Measurements from ENCODE around the gene NKX2-3. TPM values are rescaled to one million over a fixed set of nuclear protein-coding genes. Genes with fewer than 3 reads are reported as not detected.

NKX2-3 gene
- total and polyA plus RNA-seq, 2 of the 8 experiments (the other 6 are each of a cell fraction or from before 2014, with no cell fraction given): not detected

DNA sequence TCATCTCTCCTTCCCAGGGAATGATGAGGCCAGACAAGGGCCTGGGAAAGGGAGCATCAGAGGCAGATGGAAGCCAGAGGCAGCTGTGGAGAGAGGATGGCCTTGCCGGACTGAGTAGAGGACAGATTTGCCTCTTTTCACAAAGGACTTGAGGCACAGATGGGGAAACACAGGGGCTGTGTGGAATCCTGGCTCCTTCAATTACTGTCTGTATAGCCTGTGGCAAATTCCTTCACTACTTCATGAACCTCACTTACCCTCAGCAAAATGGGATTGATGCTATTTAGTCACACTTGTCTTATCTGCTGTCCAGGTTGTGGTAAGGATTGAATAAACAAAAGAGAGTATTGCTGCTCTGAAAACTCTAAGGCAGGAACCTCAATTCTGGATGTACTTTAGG is 47.2 kb downstream of the NKX2-3 start:
- H2BK12ac ChIP-seq (ENCODE audit: low read depth, low read length): no peak overlapping the region
- H3K4ac ChIP-seq (replicated peaks; ENCODE audit: insufficient read length, low read depth, low read length): no peak overlapping the region
- H2BK5ac ChIP-seq (ENCODE audit: low read depth, low read length): no peak overlapping the region
- FAIRE-seq (no peak), DNase-seq (ENCODE audit: low read depth in 1 of 2, low spot score in 2 of 2) (no peak)
- H3K79me2 ChIP-seq (ENCODE audit: control insufficient read depth in 1 of 2, insufficient read depth in 2 of 2, low read length in 2 of 2): no peaks in the 10 kb centered on the region
- no peak overlapping the region for H4K91ac ChIP-seq (replicated peaks; ENCODE audit: insufficient read length, low read length)
- no peak overlapping the region for H4K8ac ChIP-seq (ENCODE audit: extremely low read depth, insufficient read depth, low read length)
- H3K9ac ChIP-seq (replicated peaks in 1 of 4; ENCODE audit: extremely low read depth in 1 of 4, low read depth in 3 of 4, low read length in 3 of 4): no peak overlapping the region
- no peaks in the 10 kb centered on the region for H3K9me3 ChIP-seq (ENCODE audit: insufficient read depth in 2 of 2, low read depth in 1 of 2, low read length in 1 of 2)
- no peak overlapping the region for H3K27ac ChIP-seq (ENCODE audit: low read depth, low read length)
- H3K56ac ChIP-seq (replicated peaks; ENCODE audit: insufficient read length, low read depth, low read length): no peak overlapping the region
- H3K79me1 ChIP-seq (ENCODE audit: low read depth, low read length): no peaks in the 10 kb centered on the region
- H3K27me3 ChIP-seq (replicated peaks in 1 of 4; ENCODE audit: control insufficient read depth in 3 of 4, extremely low read depth in 1 of 4, insufficient read depth in 3 of 4, low read length in 3 of 4): no peaks in the 10 kb centered on the region; a peak in 3 of 7 replicates
- no peak overlapping the region for H2BK15ac ChIP-seq (ENCODE audit: low read length)
- H3K23me2 ChIP-seq (ENCODE audit: low read depth, low read length): no peaks in the 10 kb centered on the region
- H2BK120ac ChIP-seq (replicated peaks; ENCODE audit: low read depth, low read length): no peak overlapping the region
- no peak overlapping the region for H2AFZ ChIP-seq (ENCODE audit: low read length)
- no peak overlapping the region for H3K4me3 ChIP-seq (ENCODE audit: extremely low read depth in 1 of 4, insufficient read depth in 2 of 4, low read depth in 3 of 4, low read length in 4 of 4)
- no peaks in the 10 kb centered on the region for H4K20me1 ChIP-seq (replicated peaks in 1 of 2; ENCODE audit: control insufficient read depth in 1 of 2, insufficient read depth in 2 of 2, low read length in 2 of 2)
- ChIA-PET CTCF (ENCODE audit: partially characterized antibody) (interaction anchor here (0.8 to 1.9 kb wide), 6 partner anchors 11 to 95 kb away, joined by 3 to 10 read pairs (median 6); no protein-coding TSS in a partner anchor), POLR2A (ENCODE audit: partially characterized antibody) (no interaction called here)
- H3K4me1 ChIP-seq (replicated peaks in 1 of 4; ENCODE audit: control insufficient read depth in 3 of 4, insufficient read depth in 4 of 4, low read length in 3 of 4): peaks cover 0 to 3% (median 0%) of the 10 kb centered on the region in 4 experiments; a peak in 1 of 7 replicates
- H4K5ac ChIP-seq (ENCODE audit: insufficient read length, low read depth, low read length): no peak overlapping the region
- no peak overlapping the region for H2BK20ac ChIP-seq (ENCODE audit: low read length)
- H3K36me3 ChIP-seq (ENCODE audit: control insufficient read depth in 2 of 4, insufficient read depth in 4 of 4, low read length in 3 of 4): no peaks in the 10 kb centered on the region
- no peak overlapping the region for H3K14ac ChIP-seq (ENCODE audit: insufficient read length)
- no peak overlapping the region for H3K23ac ChIP-seq (ENCODE audit: insufficient read length)
- no peak overlapping the region for H3K4me2 ChIP-seq (ENCODE audit: insufficient read depth in 1 of 2, low read depth in 2 of 2, low read length in 2 of 2)
- 80% methylated on average over 1 of the region's 1 CpG; no CpG with 5 or more reads in 1 of the 2 experiments for WGBS, 2 experiments (ENCODE audit: extremely low coverage in 1 of 2, insufficient coverage in 1 of 2, insufficient read length in 1 of 2, insufficient replicate concordance in 2 of 2, low coverage in 1 of 2, low lambda C conversion rate in 2 of 2, missing lambda C conversion rate in 1 of 2)
- no peak overlapping the region for H2AK5ac ChIP-seq (ENCODE audit: low read depth, low read length)
- H3K18ac ChIP-seq (ENCODE audit: extremely low read depth, low read length): no peak overlapping the region
- no peak for TF ChIP-seq CREB1 (IDR thresholded peaks at IDR 0.05)
- no peak for TF ChIP-seq POLR2AphosphoS5 (IDR thresholded peaks at IDR 0.05; ENCODE audit: low read depth, low read length)
- no peak for TF ChIP-seq TEAD4 (IDR thresholded peaks at IDR 0.05; ENCODE audit: low read depth, low read length)
- TF ChIP-seq MAFK (IDR thresholded peaks at IDR 0.05; ENCODE audit: low read depth, low read length): no peak
- no peak for TF ChIP-seq SIN3A (conservative IDR thresholded peaks at IDR 0.05 in 1 of 2, IDR thresholded peaks at IDR 0.05 in 1 of 2; ENCODE audit: low read depth in 1 of 2, low read length in 2 of 2)
- no peak for TF ChIP-seq SP2 (IDR thresholded peaks at IDR 0.05; ENCODE audit: low read length)
- TF ChIP-seq CEBPB (IDR thresholded peaks at IDR 0.05; ENCODE audit: low read depth, low read length): no peak
